Subcutaneous adipose tissue (tissue), 4 donors: Measurements from ENCODE around the gene KDM4B. TPM values are rescaled to one million over a fixed set of nuclear protein-coding genes. Genes with fewer than 3 reads are reported as not detected.

Experiments used
- small RNA-seq: library from RNA; depleted of rRNA; stranded (forward); fragments of <200 nt; gene quantifications from one replicate; pipeline ENCODE3, GENCODE V24; 2016
- total RNA-seq, 4 donors: library from RNA; depleted of rRNA; stranded (reverse); fragments of >200 nt; gene quantifications; one replicate each; pipeline ENCODE4 v1.1.0, GENCODE V29; 2016
- TF ChIP-seq, protein P1 (sequence below): fragments of 450-650 bp; IDR thresholded peaks from one replicate; pipeline ENCODE4 v1.5.1; 2016; ENCODE audit warnings: low read depth, mild to moderate bottlenecking, control low read depth, antibody characterized with exemption, moderate library complexity

KDM4B gene
- total RNA-seq, 4 donors from 2014 or later, result 19.4 to 56.1 (median 28.5) TPM

DNA sequence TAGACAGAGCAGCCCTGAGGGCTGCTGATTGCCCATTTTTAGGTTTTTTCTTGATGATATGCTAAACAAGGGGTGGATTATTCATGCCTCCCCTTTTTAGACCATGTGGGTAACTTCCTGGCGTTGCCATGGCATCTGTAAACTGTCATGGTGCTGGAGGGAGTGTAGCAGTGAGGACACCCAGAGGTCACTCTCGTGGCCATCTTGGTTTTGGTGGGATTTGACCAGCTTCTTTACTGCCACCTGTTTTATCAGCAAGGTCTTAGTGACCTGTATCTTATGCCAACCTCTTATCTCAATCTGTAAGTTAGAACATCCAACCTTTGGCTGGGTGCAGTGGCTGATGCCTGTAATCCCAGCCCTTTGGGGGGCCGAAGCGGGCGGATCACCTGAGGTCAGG lies 223.7 kb downstream of the KDM4B start:
- TF ChIP-seq, protein P1, sequence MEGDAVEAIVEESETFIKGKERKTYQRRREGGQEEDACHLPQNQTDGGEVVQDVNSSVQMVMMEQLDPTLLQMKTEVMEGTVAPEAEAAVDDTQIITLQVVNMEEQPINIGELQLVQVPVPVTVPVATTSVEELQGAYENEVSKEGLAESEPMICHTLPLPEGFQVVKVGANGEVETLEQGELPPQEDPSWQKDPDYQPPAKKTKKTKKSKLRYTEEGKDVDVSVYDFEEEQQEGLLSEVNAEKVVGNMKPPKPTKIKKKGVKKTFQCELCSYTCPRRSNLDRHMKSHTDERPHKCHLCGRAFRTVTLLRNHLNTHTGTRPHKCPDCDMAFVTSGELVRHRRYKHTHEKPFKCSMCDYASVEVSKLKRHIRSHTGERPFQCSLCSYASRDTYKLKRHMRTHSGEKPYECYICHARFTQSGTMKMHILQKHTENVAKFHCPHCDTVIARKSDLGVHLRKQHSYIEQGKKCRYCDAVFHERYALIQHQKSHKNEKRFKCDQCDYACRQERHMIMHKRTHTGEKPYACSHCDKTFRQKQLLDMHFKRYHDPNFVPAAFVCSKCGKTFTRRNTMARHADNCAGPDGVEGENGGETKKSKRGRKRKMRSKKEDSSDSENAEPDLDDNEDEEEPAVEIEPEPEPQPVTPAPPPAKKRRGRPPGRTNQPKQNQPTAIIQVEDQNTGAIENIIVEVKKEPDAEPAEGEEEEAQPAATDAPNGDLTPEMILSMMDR, result no peak

DNA sequence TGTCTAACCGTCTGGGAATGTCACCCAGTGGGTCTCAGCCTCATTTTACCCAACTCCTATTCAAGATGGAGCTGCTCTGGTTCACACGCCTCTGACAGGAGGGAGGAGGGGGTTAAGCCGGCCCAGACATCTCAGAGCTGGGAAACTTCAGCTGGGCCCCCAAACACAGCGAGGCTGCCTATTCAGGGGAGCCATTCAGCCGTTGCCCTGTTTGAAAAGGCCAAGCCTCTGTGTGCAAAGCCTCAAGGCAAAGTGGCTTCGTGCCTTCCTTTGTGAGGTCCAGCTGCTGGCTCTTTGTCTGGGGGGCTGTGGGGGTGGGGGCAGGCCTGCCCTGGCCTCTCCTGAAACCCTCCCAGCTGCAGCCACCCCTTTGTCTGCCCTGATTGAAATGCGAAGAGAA lies 224.3 kb downstream of the KDM4B start:
- TF ChIP-seq, protein P1, result no peak

DNA sequence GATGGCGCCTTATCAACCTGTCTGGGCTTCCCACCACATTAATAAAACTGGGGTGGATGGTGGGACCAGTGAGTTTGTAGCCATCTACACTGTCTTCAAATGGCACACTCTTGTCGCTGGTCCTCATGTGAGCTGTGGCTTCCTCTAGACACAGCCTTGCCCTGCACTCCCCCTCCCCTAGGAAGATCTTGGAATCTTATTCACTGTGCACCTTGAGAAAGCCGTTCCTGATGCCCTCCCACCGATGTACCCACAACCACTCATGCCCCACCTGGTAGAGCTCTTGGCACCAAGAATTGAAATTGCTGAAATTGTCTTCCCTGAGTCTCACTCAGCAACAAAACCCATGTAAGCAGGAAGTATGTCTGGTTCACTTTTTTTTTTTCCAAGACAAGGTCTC lies 225.7 kb downstream of the KDM4B start:
- TF ChIP-seq, protein P1, result no peak

DNA sequence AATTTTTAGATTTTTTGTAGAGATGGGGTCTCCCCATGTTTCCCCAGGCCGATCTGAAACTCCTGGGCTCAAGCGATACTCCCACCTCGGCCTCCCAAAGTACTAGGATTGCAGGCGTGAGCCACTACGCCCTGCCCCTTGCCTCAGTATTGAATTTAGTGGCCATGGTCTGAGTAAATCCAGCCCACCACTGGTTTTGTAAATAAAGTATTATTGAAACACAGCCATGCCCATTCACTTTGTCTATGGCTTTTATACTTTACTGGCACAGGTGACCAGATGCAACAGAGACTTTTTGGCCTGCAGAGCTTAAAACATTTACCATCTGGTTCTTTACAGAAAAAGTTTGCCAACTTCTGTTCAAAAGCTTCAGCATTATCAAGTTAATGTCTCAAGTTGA lies 227.9 kb downstream of the KDM4B start:
- TF ChIP-seq, protein P1, result no peak

DNA sequence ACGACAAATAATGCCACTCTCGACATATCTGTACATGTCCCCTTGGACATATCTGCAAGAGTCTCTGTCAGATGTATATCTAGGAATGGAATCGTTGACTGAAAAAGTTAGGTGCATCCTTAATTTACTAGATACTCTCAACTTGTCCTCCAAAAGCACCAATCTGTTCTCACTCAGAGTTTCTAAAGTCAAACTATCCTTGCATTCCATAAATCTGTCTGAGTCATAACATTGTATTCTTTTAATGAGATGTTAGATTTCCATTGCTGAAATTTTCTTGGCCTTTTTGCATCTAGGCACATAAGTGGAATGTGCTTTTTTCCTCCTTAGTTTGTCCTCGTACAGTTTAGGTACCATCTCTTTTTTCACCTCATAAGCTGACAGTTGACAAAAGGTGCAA lies 231.9 kb downstream of the KDM4B start:
- TF ChIP-seq, protein P1, result no peak

DNA sequence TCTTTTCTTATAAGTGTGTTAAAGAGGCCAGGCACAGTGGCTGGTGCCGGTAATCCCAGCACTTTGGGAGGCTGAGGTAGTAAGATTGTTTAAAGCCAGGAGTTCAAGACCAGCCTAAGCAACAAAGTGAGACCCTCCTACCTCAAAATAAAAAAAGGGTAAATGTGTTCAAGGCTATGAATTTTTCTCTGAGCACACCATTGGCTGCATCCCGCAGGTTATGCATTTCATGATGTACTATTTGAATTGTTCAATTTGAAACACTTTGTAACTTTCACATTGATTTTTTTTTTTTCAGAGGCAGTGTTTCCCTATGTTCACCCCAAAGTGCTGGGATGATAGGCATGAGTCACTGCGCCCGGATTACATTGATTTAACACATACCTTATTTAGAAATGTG lies 233.6 kb downstream of the KDM4B start:
- TF ChIP-seq, protein P1, result no peak

Small RNAs within 50 kb of the gene (small RNA-seq; reads per million reads assigned to genes)
- not detected for gene MIR4747

Other genes with a start within 250 kb of the KDM4B start
- gene DPP9, start 245.3 kb upstream of the KDM4B start, total RNA-seq, result 100 to 1,000 TPM in 1 of 4 donors, 10 to 100 TPM in 3; 31.1 to 109 (median 48.6) TPM
- 10 to 100 TPM in 1 of 4 donors, 1 to 10 TPM in 3; 7.3 to 14.5 (median 8.0) TPM for gene FEM1A, start 177.4 kb upstream of the KDM4B start, total RNA-seq
- gene TICAM1, start 137.4 kb upstream of the KDM4B start, total RNA-seq, result 1 to 10 TPM; 3.9 to 9.0 (median 4.9) TPM
- 10 to 100 TPM; 14.8 to 66.1 (median 30.8) TPM for gene PLIN3, start 101.4 kb upstream of the KDM4B start, total RNA-seq
- 1 to 10 TPM in 3 of 4 donors, under 1 TPM in 1; 0.33 to 1.9 (median 1.5) TPM for gene ARRDC5, start 66.2 kb upstream of the KDM4B start, total RNA-seq
- 1 to 10 TPM in 2 of 4 donors, under 1 TPM in 2; 0.57 to 1.3 (median 1.0) TPM for gene UHRF1, start 59.6 kb upstream of the KDM4B start, total RNA-seq